Measurements from ENCODE around the gene GFRA1.

The GFRA1 gene

DNA sequence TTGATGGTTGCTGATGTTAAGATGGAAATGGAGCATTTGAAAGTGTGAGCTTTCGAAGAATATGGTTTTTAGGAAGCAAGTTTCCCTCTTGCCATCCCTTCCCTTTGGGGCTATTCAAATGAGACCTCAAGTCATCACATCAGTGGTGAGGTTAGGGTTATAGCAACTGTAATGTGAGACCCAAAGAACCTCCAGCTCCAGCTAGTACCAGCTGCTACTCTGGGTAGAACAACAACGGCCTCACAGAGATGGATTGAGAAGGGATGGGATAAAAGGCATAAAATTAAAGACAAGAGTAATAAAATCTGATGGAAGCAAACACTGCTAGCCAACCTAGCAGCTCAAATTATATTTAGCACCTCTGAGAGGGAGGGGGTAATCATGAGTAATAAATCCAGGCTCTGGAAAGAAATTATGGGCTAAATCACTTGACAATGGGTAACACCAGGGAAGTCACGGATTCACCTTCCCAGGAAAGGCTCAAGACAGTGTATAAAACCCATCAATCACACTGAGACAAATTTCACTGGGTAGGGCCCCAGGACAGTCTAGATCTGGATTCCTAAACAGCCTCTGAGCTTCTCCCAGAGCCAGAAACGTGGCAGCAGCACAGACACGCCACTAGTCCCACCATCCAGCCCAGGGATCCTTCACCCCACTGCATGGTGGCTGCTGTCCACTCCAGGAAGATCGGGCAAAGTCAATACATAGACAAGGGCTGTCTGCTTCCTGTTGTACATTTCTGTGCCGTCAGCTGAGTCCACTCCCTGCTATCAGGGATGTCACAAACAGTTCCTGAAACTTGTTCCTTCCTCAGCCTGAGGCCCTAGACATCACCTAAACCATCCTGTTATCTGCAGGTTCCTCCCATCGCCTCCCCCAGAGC, 151.1 kb downstream of the GFRA1 start:
- TF ChIP-seq, protein P1, sequence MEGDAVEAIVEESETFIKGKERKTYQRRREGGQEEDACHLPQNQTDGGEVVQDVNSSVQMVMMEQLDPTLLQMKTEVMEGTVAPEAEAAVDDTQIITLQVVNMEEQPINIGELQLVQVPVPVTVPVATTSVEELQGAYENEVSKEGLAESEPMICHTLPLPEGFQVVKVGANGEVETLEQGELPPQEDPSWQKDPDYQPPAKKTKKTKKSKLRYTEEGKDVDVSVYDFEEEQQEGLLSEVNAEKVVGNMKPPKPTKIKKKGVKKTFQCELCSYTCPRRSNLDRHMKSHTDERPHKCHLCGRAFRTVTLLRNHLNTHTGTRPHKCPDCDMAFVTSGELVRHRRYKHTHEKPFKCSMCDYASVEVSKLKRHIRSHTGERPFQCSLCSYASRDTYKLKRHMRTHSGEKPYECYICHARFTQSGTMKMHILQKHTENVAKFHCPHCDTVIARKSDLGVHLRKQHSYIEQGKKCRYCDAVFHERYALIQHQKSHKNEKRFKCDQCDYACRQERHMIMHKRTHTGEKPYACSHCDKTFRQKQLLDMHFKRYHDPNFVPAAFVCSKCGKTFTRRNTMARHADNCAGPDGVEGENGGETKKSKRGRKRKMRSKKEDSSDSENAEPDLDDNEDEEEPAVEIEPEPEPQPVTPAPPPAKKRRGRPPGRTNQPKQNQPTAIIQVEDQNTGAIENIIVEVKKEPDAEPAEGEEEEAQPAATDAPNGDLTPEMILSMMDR (IDR thresholded peaks at IDR 0.05; ENCODE audit: low read depth, low read length): no peak
- H3K4me3 ChIP-seq (ENCODE audit: low read depth, low read length): no peak overlapping the region

DNA sequence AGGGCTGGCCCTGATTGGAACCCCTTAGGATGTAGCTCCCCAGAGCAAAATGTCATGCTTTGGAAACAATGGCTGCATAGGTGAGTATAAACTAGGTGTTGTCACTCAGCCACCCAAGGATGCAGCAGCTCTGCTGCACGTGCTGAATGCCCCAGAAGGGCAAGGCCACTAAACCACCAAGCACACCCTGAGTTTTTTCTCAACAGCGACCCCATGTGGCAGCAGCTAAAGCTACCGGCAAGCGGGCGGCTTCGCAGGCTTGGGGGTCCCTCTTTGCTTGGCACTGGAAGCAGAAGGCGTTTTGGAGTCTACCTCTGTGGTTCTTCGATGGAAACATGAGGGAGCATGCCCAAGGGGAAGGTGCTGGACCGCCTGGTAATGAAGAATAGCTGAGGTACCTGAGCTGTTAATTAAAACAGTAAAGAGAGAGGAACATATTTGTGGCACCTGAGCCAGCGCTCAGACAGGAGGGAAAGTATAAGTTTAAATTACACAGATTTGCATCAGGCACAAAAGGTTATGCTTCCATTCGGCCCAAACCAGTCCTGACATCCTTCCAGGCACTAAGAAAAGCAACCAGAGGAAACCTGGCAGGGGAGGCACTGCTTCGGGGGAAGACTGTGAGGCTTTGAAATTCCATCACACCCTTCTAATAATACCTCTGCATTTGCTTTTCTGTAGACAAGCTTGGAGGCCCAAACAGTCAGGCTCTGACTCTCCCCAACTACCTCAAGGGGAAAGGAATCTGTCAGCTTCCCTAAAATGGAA, 152.1 kb downstream of the GFRA1 start:
- no peak overlapping the region for H3K4me3 ChIP-seq (ENCODE audit: low read depth, low read length)
- TF ChIP-seq, protein P1 (IDR thresholded peaks at IDR 0.05; ENCODE audit: low read depth, low read length): 0 out of 2 replicates have a peak, but pooled peaks have one; percentile 11

DNA sequence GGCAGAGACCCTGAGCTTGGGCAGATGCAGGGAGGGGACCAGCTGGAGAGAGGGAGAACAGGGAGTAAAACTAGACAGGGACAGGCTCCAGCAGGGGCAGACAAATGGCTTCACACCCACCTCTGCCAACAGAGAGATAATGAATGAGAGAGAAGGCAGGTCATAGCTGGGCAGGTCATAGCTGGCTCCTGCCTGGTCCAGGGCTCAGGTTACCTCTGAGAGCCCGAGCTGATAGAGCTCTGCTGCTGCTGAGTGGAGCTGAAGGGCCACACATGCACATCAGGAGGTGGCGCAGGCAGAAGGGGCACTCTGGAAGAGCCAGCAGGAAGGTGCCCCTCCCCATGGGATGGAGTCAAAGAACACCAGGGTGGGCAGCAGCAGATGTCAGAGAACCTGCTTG, 154.2 kb downstream of the GFRA1 start:
- H3K4me3 ChIP-seq (ENCODE audit: low read depth, low read length): no peak overlapping the region
- TF ChIP-seq, protein P1 (IDR thresholded peaks at IDR 0.05; ENCODE audit: low read depth, low read length): no peak

DNA sequence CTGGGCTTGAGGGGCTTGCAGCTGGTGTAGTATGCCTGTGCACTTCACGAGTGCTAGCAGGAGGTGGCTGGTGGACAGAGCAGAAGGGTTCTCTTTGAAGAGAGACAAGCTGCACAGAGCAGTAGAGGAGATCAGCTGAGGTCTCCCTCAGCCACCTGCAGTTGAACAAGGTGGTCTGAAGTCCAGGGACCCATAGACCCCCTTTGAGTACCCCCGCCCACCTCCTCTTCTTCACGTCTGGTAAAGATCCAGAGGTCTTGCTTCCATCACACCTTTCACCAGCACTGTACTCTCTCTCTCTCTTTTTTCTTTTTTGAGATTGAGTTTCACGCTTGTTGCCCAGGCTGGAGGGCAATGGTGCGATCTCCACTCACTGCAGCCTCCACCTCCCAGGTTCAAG, 157.2 kb downstream of the GFRA1 start:
- H3K4me3 ChIP-seq (ENCODE audit: low read depth, low read length): no peak overlapping the region
- TF ChIP-seq, protein P1 (IDR thresholded peaks at IDR 0.05; ENCODE audit: low read depth, low read length): no peak

DNA sequence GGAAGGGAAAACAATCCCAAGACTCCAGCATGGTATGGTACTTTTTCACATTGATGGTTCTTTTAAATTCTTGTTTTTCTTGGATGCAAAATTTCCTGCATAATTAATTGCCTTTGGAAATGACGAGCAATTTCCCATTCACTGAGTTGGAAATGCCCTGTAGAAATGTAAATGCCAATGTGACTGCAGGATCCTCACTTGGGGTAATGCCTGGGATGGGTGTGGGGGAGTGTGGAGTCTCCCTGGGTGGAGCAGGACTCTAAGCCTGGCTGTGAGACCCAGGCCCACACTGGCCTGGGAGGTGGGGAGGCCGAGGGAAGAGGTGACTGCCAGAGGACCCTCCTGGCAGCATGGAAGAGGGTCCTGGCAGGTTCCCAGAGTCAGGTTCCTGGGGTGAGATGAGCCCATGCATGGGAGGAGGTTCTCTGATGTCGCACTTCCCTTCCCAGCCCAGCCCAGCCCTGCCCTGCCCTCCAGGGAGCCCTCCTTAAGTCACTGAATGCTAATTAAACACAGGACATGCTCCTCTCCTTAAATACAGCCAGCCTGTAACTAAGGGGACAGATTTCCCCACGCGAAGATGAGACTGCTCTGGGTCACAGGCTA, 157.9 kb downstream of the GFRA1 start:
- TF ChIP-seq, protein P1 (IDR thresholded peaks at IDR 0.05; ENCODE audit: low read depth, low read length): no peak

DNA sequence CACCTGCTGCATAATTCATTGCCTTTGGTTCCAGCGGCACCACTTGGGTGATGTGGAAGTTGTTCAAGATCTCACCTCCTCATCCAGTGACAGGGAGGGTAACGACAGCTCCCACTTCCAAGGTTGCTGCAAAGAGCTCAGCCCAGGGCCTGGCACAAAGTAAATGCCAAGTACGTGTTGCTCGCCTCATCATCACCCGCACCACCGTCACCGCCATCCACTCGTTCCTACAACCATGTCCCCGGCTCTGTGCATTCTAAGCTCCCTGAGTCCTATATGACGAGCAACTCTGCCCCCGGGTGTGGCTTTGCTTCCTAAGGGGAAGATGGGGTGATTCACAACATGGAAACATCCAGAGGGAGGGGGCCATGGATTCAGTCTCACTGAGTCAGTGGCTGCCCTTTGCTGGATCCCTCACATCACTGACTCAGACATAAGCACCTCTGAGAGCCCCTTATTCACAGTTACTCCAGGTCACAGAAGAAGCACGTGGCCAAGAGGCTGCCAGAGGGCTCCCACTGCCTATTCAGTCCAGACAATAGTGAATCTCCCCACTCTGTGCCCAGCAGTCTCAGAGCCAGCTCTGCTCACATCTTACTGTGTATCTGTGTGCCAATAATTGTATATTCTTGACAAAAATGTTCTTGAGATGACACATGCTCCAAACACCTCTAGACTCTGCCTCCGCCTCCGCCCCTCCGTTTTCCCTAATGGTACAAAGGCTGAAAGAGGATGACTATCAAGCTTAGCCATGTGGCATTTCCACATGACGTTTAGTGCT, 159.1 kb downstream of the GFRA1 start:
- no peak overlapping the region for H3K4me3 ChIP-seq (ENCODE audit: low read depth, low read length)
- TF ChIP-seq, protein P1 (IDR thresholded peaks at IDR 0.05; ENCODE audit: low read depth, low read length): no peak

More for the DNA sequence above, 157.9 kb downstream of the GFRA1 start:
- H3K4me3 ChIP-seq (ENCODE audit: low read depth, low read length): no peak overlapping the region
